GM19438 (cell line): ENCODE data around the gene SLC2A4.
"Not testable (repeated sequence)": the region's sequence is repeated elsewhere in the genome, so short reads cannot be mapped to it uniquely, and the experiment has no call there.

Experiments used
- ATAC-seq: cut with Tn5 transposase; IDR thresholded peaks from one replicate; pipeline ENCODE4 v1.9.1; 2021; ENCODE audit warnings: low read depth; ENCODE audit not compliant: unreplicated experiment

The SLC2A4 gene

GRCh38 chr17:7281074-7281952 lies at the start of gene SLC2A4:
SLC2A4 (plus strand) TSS chr17:7281718; CDS start chr17:7281935, 217 bp downstream.
- ATAC-seq: no peak

DNA sequence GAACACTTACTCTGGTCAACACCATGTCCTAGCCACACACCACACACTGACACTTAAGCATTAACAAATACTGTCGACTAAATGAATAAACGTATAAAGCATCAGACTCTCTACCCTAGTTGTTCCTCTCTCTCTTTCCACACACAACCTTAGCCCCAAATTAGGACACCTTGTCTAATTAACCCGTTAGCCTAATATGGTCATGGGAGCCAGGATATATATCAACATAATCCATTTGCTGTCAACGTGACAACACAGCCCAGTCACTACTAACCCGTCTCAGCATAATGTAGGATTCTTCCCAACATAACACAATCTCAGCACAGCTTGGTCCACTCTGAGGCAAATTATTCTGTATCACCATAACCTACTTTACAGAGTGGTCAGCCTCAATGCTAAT lies 49.4 kb upstream of the SLC2A4 start:
- ATAC-seq: no peak

GRCh38 chr17:7233701-7234082 lies 47.8 kb upstream of the SLC2A4 start:
- no peak for ATAC-seq

- ATAC-seq: peak; percentile 53
These were observed 47.2 kb upstream of the SLC2A4 start, which contains the start of gene DVL2 for GRCh38 chr17:7234083-7234951. DVL2 (minus strand) TSS chr17:7234517; CDS start chr17:7234262, 255 bp downstream.

- ATAC-seq: no peak
These were observed 45.5 kb upstream of the SLC2A4 start for GRCh38 chr17:7235693-7236665.

DNA sequence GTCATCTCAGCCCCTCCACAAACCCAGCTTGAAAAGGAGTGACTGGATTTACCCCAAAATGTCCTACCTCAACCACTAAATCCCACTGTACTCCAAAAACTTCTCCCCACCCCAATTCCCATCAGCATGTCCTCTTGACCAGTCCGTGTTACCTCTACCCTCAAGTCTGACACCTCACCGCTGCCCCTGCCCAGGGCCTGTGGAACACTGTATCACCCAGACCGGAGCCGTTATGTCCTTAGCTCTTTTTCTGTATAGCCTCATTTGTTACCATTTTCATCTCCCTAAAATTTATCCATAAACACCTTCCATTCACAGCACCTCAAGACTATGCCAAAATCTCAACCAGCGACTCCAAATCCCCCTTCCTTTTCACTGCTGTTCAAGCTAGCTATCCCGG lies 44.7 kb upstream of the SLC2A4 start:
- no peak for ATAC-seq

- ATAC-seq: no peak
These were observed 44.2 kb upstream of the SLC2A4 start for GRCh38 chr17:7237266-7237760.

- ATAC-seq: no peak
These were observed 43.6 kb upstream of the SLC2A4 start for GRCh38 chr17:7237761-7238419.

GRCh38 chr17:7238420-7239090 lies 43.0 kb upstream of the SLC2A4 start:
- no peak for ATAC-seq

- peak; percentile 45 for ATAC-seq
These were observed 42.2 kb upstream of the SLC2A4 start, which contains the start of gene PHF23 for GRCh38 chr17:7239091-7240027. PHF23 (minus strand) TSS chr17:7239457; CDS start chr17:7239279, 178 bp downstream.

GRCh38 chr17:7240375-7240774 lies 41.1 kb upstream of the SLC2A4 start:
- ATAC-seq: no peak

DNA sequence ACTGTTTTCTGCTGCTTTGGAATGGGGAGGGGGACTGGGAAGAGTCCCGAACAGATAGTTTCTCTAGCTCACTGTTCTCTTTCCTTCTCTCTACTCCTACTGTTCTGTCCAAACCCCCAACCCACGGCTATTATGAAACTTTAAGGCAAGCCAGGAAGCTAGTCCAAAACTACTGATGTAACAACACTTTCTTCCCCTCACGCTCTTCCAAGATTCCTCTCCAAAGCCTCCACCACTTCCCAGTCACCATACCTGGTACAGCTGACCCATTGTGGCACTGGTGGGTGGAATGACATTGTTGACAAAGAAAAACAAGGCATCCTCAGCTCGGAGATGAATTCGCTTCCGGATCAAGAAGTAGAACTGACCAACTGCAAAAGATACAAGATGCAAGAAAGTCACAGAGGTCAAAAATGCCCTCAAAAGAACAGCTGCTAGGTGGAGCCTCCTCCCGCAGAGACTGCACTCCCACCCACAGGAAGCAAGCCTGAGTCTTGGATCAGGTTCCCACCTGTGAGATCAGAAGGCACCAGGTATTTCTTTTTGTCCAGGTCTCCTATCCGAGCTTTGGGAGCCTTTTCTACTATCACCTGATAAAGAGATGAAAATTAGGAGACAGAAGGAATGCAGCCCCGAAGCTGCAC lies 40.3 kb upstream of the SLC2A4 start:
- no peak for ATAC-seq

DNA sequence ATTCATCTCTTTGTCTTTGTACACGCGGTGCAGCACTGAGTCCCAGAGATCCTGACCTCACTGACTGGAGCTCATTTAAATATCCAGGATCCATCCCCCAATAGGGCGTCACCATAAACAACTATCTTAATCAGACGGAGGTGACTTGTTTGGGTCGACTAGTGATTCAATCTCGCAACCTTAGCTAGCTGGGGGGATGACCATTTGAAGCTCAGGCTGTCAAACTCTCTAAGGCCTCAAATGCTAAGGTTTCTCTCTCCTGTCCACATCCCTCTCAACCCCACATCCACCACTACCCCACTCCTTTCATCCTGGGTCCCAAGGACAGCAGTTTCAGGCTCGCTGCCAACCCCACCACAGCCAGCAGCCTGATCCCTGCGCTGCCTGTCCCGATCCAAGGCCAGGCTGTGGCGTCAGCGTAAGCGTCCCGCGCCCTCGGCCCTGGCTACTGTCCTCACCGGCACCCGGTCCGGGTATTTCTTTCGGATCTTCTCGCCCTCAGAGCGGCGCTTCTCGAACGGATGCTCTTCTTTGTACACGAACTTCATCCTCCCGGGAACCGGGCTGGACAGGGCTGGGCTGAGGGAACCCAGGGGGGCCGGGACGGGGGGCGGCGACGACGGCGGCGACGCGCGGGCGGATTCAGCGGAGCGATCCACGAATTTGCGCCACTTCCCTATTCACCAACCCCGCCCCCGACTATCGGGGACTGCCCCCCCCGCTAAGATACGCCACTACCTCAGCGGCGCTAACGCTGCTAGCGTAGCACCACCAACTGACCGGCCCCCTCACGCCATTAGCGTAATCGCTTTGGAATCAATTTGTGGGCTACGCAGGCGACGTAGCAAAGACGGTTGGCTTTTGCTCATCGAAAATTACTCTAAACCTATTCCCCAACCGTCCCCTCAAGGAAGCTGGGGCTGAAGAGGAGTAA lies 39.5 kb upstream of the SLC2A4 start, which contains the start of gene GABARAP:
GABARAP (minus strand) TSS at position 667 of the 934 bp plus-strand sequence; CDS start at position 548, 119 bp downstream.
- ATAC-seq: peak; percentile 24

DNA sequence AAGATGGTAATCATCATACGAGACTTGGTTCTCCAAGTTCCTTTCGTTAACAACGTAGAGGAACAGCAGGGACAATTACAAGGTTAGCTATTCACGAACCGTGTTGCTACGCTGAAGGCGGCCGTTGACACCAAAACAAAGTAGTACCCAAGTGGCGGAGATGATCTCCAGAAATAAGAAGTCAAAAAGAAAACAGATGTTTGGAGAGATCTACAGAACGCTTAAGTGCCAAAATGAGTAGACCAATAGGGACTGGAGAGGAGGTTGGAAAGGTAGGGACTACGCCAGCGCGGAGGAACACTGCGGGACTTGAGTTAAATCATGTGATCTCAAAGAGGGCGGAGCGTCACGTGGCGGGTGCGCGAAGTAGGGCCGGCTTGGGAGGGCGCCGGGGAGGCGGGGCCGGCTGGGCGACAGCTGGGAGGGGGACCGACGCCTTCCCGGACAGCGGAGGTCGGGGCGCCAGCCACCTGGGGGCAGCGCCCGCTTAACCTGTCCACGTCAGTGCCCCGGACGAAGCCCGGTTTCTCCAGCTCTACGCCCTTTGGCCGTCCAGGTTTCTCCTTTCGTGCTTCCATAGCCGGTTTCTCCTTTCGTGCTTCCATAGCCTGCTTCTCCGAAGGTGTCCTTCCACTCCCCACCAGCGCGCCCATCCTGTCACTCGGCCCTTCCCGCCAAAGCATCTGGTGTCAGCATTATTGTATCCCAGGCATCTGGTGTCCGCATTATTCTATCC lies 38.6 kb upstream of the SLC2A4 start:
- peak; percentile 32 for ATAC-seq

DNA sequence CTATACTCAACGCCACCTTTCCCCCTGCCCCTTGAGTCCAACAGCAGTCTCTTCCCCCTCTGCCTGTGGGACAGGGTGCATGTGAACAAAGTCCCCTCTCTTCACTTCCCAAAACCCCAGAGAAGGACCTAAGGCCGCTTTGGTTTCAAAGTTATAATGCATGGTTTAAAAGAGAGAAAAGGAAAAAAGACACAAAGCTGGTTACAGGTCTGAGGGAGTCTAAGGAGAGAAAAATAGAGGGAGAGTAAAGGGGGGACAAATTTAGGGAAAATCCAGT lies 38.1 kb upstream of the SLC2A4 start:
- no peak for ATAC-seq

DNA sequence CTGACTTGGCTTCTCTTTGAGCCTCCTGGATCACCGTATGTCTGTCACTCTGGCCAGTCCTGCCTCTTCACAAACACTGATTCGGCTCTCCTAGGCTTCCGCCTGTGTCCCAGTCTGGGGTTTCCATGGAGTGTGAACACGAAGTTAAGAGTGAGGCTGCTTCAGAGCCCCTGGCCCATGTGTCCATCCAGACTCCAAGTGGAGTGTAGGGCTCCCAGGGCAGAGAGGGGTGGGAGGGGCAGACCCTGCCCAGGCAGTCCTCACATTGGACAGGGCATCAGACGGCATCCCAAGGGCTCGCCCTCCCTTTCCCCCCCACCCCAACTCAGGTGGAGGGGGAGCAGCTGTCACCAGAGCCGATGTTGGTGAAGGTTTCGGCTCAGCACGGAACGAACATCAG lies 37.7 kb upstream of the SLC2A4 start:
- ATAC-seq: not testable (repeated sequence)
